Skin of body (tissue), 1 donor: Measurements from ENCODE around the gene CCNE1. TPM values are rescaled to one million over a fixed set of nuclear protein-coding genes. Genes with fewer than 3 reads are reported as not detected.

Source experiments
- total RNA-seq: library from RNA; depleted of rRNA; stranded (reverse); fragments of >200 nt; gene quantifications from one replicate; pipeline ENCODE4 v1.2.3, GENCODE V29; 2014

Gene CCNE1
- total RNA-seq, 1 donor from 2014 or later, result 5.8 TPM

Other genes with a start within 250 kb of the CCNE1 start
- 30.8 TPM for gene POP4, start 205.7 kb upstream of the CCNE1 start, total RNA-seq
- 10.7 TPM for gene PLEKHF1, start 146.5 kb upstream of the CCNE1 start, total RNA-seq
- gene C19orf12, start 96.7 kb upstream of the CCNE1 start, total RNA-seq, result 21.2 TPM
- gene URI1, start 130.2 kb downstream of the CCNE1 start, total RNA-seq, result 57.5 TPM